Pons (tissue), 1 donor: Measurements from ENCODE around the gene DNAH2.

Experiments used
- DNase-seq: peaks from one replicate; pipeline ENCODE4 v3.0.0-alpha.2; 2016; ENCODE audit warnings: low spot score

DNAH2 gene

GRCh38 chr17:7873051-7873450 lies 155.5 kb downstream of the DNAH2 start:
- no peak for DNase-seq

- DNase-seq: no peak
Observed at GRCh38 chr17:7875804-7876370, 158.3 kb downstream of the DNAH2 start.

- DNase-seq: no peak
Observed at GRCh38 chr17:7878234-7878633, 160.7 kb downstream of the DNAH2 start.

GRCh38 chr17:7880076-7880868 lies 162.7 kb downstream of the DNAH2 start:
- no peak for DNase-seq

GRCh38 chr17:7881276-7882054 lies 163.9 kb downstream of the DNAH2 start:
- peak; percentile 15 for DNase-seq

GRCh38 chr17:7882068-7882467 lies 164.5 kb downstream of the DNAH2 start:
- no peak for DNase-seq

- DNase-seq: no peak
Observed at GRCh38 chr17:7882629-7883028, 165.1 kb downstream of the DNAH2 start.
